GM12878 (cell line): ENCODE data around the gene NKRF. TPM values are rescaled to one million over a fixed set of nuclear protein-coding genes. Genes with fewer than 3 reads are reported as not detected.
A peak's percentile ranks its signal among the peaks of the same experiment; 100 is the strongest.

Source experiments
- ATAC-seq: fragments of 200-7000 bp; cut with Tn5 transposase; 3 replicates; pipeline ENCODE4 v1.9.1; 2020; ENCODE audit warnings: mild to moderate bottlenecking, moderate library complexity
- BruUV-seq: library from RNA; stranded (reverse); fragments of 400-500 nt; replicated peaks from 2 replicates; lab custom pipeline; 2021; lab: Mats Ljungman, UMichigan
- CTCF ChIA-PET: fragments of 300-600 bp; sonication (Branson Sonifier 250); formaldehyde crosslinking; extraction: SDS; loops from one replicate; lab custom pipeline; 2021; ENCODE audit warnings: inconsistent platforms; lab: Yijun Ruan, JAX
- POLR2A ChIA-PET: fragments of 350-600 bp; formaldehyde crosslinking; extraction: SDS; loops from one replicate; lab custom pipeline; 2021; ENCODE audit warnings: inconsistent platforms; lab: Charles Lee
- RAD21 ChIA-PET: fragments of 300-600 bp; sonication (Branson Sonifier 250); formaldehyde crosslinking; loops from one replicate; lab custom pipeline; 2023; ENCODE audit warnings: antibody characterized with exemption; ENCODE audit not compliant: unreplicated experiment; lab: Charles Lee
- SMC1A ChIA-PET: fragments of 300-600 bp; sonication (Branson Sonifier 250); formaldehyde crosslinking; loops from one replicate; lab custom pipeline; 2023; ENCODE audit not compliant: unreplicated experiment, uncharacterized antibody; lab: Charles Lee
- DNase-seq: peaks from one replicate; pipeline ENCODE4 v3.0.0-alpha.2; 2011; ENCODE audit warnings: low read depth, low spot score
- FAIRE-seq: peaks from 3 replicates; lab custom pipeline; 2011; peaks lifted over from hg19 to GRCh38; lab: Jason Lieb, UNC
- H2AFZ ChIP-seq: 2 replicates; pipeline ENCODE4 v1.6.0; 2011; ENCODE audit warnings: low read depth, low read length, control low read depth; ENCODE audit not compliant: control insufficient read depth
- H3K27ac ChIP-seq: 2 replicates; pipeline ENCODE4 v1.5.1; 2011; ENCODE audit warnings: control low read depth; ENCODE audit not compliant: control insufficient read depth, insufficient read depth
- H3K27me3 ChIP-seq, 2 experiments: replicated peaks in 1 of 2; 2 replicates each; pipeline versions ENCODE4 v1.6.0 to v1.6.1; 2011; ENCODE audit warnings: low read length in 1 of 2; ENCODE audit not compliant: control insufficient read depth in 2 of 2, insufficient read depth in 2 of 2
- H3K36me3 ChIP-seq, 2 experiments: 2 replicates each; pipeline ENCODE4 v1.5.1; 2011; ENCODE audit warnings: low read length in 1 of 2; ENCODE audit not compliant: control insufficient read depth in 2 of 2, insufficient read depth in 2 of 2
- H3K4me1 ChIP-seq: 2 replicates; pipeline ENCODE4 v1.6.1; 2011; ENCODE audit warnings: mild to moderate bottlenecking, low read length, moderate library complexity, mixed read lengths; ENCODE audit not compliant: control insufficient read depth, insufficient read depth
- H3K4me2 ChIP-seq: 2 replicates; pipeline ENCODE4 v1.6.0; 2011; ENCODE audit warnings: control low read depth; ENCODE audit not compliant: control insufficient read depth, insufficient read depth
- H3K4me3 ChIP-seq: fragments of 200-600 bp; sonication (generic); 2 replicates; pipeline ENCODE4 v1.5.1; 2016
- H3K79me2 ChIP-seq: 2 replicates; pipeline ENCODE4 v1.6.0; 2011; ENCODE audit warnings: low read length; ENCODE audit not compliant: control insufficient read depth, insufficient read depth
- H3K9ac ChIP-seq: 2 replicates; pipeline ENCODE4 v1.8.0; 2011; ENCODE audit warnings: low read length, control low read depth, mixed read lengths; ENCODE audit not compliant: control insufficient read depth, insufficient read depth
- H3K9me3 ChIP-seq: replicated peaks from 3 replicates; pipeline ENCODE4 v1.5.1; 2011; ENCODE audit warnings: mild to moderate bottlenecking, low read length; ENCODE audit not compliant: control insufficient read depth, insufficient read depth
- H4K20me1 ChIP-seq: 2 replicates; pipeline ENCODE4 v1.6.0; 2011; ENCODE audit not compliant: control insufficient read depth, insufficient read depth
- CHD4 ChIP-seq: fragments of 200-600 bp; sonication (generic); IDR thresholded peaks from 2 replicates; pipeline ENCODE4 v1.6.1; 2016; ENCODE audit warnings: mild to moderate bottlenecking
- HDAC2 ChIP-seq: fragments of 200-600 bp; sonication (generic); IDR thresholded peaks from 2 replicates; pipeline ENCODE4 v1.6.1; 2017
- KDM1A ChIP-seq: fragments of 200-600 bp; sonication (generic); IDR thresholded peaks from 2 replicates; pipeline ENCODE4 v1.6.1; 2016; ENCODE audit warnings: borderline replicate concordance
- MYB ChIP-seq: fragments of 150-350 bp; IDR thresholded peaks from 2 replicates; pipeline ENCODE4 v1.6.1; 2014; ENCODE audit warnings: mild to moderate bottlenecking, low read depth, low read length, borderline replicate concordance
- SMAD5 ChIP-seq: IDR thresholded peaks from 2 replicates; pipeline ENCODE4 v1.6.1; 2016; ENCODE audit warnings: antibody characterized with exemption, low read depth
- SMC3 ChIP-seq: IDR thresholded peaks from 2 replicates; pipeline ENCODE4 v1.6.1; 2011; ENCODE audit warnings: low read length, improper control_type of control experiment, borderline replicate concordance
- STAT1 ChIP-seq: fragments of 450-650 bp; conservative IDR thresholded peaks from 2 replicates; pipeline ENCODE4 v1.6.1; 2014; ENCODE audit warnings: antibody characterized with exemption, mild to moderate bottlenecking
- USF1 ChIP-seq: IDR thresholded peaks from 2 replicates; pipeline ENCODE4 v1.6.1; 2011; ENCODE audit warnings: borderline replicate concordance, low read depth, mild to moderate bottlenecking, moderate library complexity, mixed read lengths, low read length; ENCODE audit not compliant: insufficient read depth; ENCODE audit errors: extremely low read length
- WGBS: methylation state at CpG from one replicate; pipeline ENCODE4 v1.1.6; 2016; ENCODE audit warnings: low lambda C conversion rate; ENCODE audit not compliant: insufficient replicate concordance, insufficient coverage; ENCODE audit errors: missing lambda C conversion rate; 5-methylcytosine and 5-hydroxymethylcytosine counted together
- in situ Hi-C: fragments of 300-500 bp; cut with MboI; formaldehyde crosslinking; loops from 9 replicates; pipeline ENCODE4 v1.14.3; 2018; ENCODE audit warnings: mixed read lengths
- intact Hi-C: fragments of 100-400 bp; cut with micrococcal nuclease; formaldehyde crosslinking; loops from one replicate; pipeline ENCODE4 v1.14.2; 2022; ENCODE audit not compliant: unreplicated experiment
- polyA plus RNA-seq, 11 experiments: library from polyadenylated mRNA; depleted of rRNA in 4 of 11; unstranded in 6 of 11; stranded (reverse) in 5 of 11; fragments of >200 nt; fragmentation: Nextera tagmentation in 4 of 11; fragmentation: Illumina TruSeq in 1 of 11; extraction: Ambion mirVana in 4 of 11; extraction: Trizol in 1 of 11; gene quantifications; 1 replicate in 1 of 11; 2 replicates in 10 of 11; pipeline versions ENCODE4 v1.2.1 to v1.2.3, GENCODE V29; 2011 to 2016; ENCODE audit warnings: inconsistent platforms in 2 of 11, missing spikeins in 2 of 11, low read depth in 1 of 11
- total RNA-seq, 4 experiments: library from RNA; depleted of rRNA in 3 of 4; stranded (reverse); fragments of >200 nt in 3 of 4; fragmentation: Illumina TruSeq in 1 of 4; extraction: Trizol in 1 of 4; gene quantifications; 2 replicates each; pipeline versions ENCODE4 v1.2.1 to v1.2.3, GENCODE V29; 2013 to 2021
- TF ChIP-seq, protein P1 (sequence below): fragments of 450-650 bp; IDR thresholded peaks from 2 replicates; pipeline ENCODE4 v1.6.1; 2017; ENCODE audit warnings: mild to moderate bottlenecking, moderate library complexity

The NKRF gene
- total and polyA plus RNA-seq, 10 of the 15 experiments (the other 5 are each of a cell fraction or from before 2014, with no cell fraction given) = 6.2 to 21.5 (median 10.1) TPM

- RAD21 ChIA-PET = interaction anchor here (0.6 to 2.2 kb wide), 9 partner anchors 17 to 162 kb away, joined by 3 to 10 read pairs (median 4); partner anchors contain the start of gene SOWAHD
- H3K9ac ChIP-seq = peak overlapping the region; percentile 35; the same call in 1 of the 2 replicates
Measured at GRCh38 chrX:119602701-119603255, 3.4 kb downstream of the NKRF start.

More at GRCh38 chrX:119602701-119603255, 3.4 kb downstream of the NKRF start:
- no peak for TF ChIP-seq MYB
- no peak for TF ChIP-seq SMC3
- TF ChIP-seq HDAC2 = no peak
- no peak for TF ChIP-seq KDM1A
- TF ChIP-seq STAT1 = no peak
- TF ChIP-seq USF1 = no peak
- no peak for TF ChIP-seq CHD4
- no peak for TF ChIP-seq SMAD5
- TF ChIP-seq, protein P1, sequence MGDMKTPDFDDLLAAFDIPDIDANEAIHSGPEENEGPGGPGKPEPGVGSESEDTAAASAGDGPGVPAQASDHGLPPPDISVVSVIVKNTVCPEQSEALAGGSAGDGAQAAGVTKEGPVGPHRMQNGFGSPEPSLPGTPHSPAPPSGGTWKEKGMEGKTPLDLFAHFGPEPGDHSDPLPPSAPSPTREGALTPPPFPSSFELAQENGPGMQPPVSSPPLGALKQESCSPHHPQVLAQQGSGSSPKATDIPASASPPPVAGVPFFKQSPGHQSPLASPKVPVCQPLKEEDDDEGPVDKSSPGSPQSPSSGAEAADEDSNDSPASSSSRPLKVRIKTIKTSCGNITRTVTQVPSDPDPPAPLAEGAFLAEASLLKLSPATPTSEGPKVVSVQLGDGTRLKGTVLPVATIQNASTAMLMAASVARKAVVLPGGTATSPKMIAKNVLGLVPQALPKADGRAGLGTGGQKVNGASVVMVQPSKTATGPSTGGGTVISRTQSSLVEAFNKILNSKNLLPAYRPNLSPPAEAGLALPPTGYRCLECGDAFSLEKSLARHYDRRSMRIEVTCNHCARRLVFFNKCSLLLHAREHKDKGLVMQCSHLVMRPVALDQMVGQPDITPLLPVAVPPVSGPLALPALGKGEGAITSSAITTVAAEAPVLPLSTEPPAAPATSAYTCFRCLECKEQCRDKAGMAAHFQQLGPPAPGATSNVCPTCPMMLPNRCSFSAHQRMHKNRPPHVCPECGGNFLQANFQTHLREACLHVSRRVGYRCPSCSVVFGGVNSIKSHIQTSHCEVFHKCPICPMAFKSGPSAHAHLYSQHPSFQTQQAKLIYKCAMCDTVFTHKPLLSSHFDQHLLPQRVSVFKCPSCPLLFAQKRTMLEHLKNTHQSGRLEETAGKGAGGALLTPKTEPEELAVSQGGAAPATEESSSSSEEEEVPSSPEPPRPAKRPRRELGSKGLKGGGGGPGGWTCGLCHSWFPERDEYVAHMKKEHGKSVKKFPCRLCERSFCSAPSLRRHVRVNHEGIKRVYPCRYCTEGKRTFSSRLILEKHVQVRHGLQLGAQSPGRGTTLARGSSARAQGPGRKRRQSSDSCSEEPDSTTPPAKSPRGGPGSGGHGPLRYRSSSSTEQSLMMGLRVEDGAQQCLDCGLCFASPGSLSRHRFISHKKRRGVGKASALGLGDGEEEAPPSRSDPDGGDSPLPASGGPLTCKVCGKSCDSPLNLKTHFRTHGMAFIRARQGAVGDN = no peak
- ChIA-PET POLR2A (interaction anchor here (0.6 to 2.2 kb wide), 6 partner anchors 11 to 135 kb away, joined by 3 to 8 read pairs (median 4); no protein-coding TSS in a partner anchor), CTCF (interaction anchor here (0.6 to 3.9 kb wide), 11 partner anchors 15 to 561 kb away, joined by 3 to 16 read pairs (median 5); no protein-coding TSS in a partner anchor), SMC1A (interaction anchor here (0.6 to 6.1 kb wide), 15 partner anchors 11 to 384 kb away, joined by 3 to 28 read pairs (median 4); no protein-coding TSS in a partner anchor)
- peaks cover 50% of the 10 kb centered on the region for H3K79me2 ChIP-seq
- WGBS = 75% methylated on average over 9 of the region's 9 CpGs
- BruUV-seq = no TSS peak
- H3K4me2 ChIP-seq = peak overlapping the region; percentile 22; the same call in 1 of the 2 replicates
- H3K9me3 ChIP-seq = no peaks in the 10 kb centered on the region
- H3K4me3 ChIP-seq = peak overlapping the region; percentile 35; the same call in 1 of the 2 replicates
- FAIRE-seq = no peak
- intact Hi-C loops (no loop called here), in situ Hi-C loops (no loop called here)
- no peak overlapping the region for H2AFZ ChIP-seq
- ATAC-seq = no peak
- H3K36me3 ChIP-seq = no peaks in the 10 kb centered on the region; a peak in 1 of 4 replicates
- no peaks in the 10 kb centered on the region for H3K27me3 ChIP-seq
- H3K27ac ChIP-seq = no peak overlapping the region
- H3K4me1 ChIP-seq = no peaks in the 10 kb centered on the region; the same call in 1 of the 2 replicates
- H4K20me1 ChIP-seq = no peaks in the 10 kb centered on the region
- DNase-seq = no peak
